Smooth muscle cell (in vitro differentiated cells): ENCODE measurements around the gene PACRG. TPM values are rescaled to one million over a fixed set of nuclear protein-coding genes. Genes with fewer than 3 reads are reported as not detected.
A peak's percentile ranks its signal among the peaks of the same experiment; 100 is the strongest.

Source experiments
- DNase-seq: peaks from one replicate; lab custom pipeline; 2025; ENCODE audit not compliant: unreplicated experiment; lab: John Stamatoyannopoulos, UW
- H2AFZ ChIP-seq: fragments of 200-600 bp; sonication (generic); 2 replicates; pipeline ENCODE4 v1.6.0; 2016; ENCODE audit warnings: antibody characterized with exemption, low read depth, mild to moderate bottlenecking
- H3F3A ChIP-seq: fragments of 200-600 bp; sonication (generic); 2 replicates; pipeline ENCODE4 v1.6.0; 2017; ENCODE audit warnings: antibody characterized with exemption, low read depth
- H3K27ac ChIP-seq: fragments of 200-600 bp; sonication (generic); 2 replicates; pipeline ENCODE4 v1.5.1; 2016; ENCODE audit warnings: low read depth, mild to moderate bottlenecking
- H3K27me3 ChIP-seq: fragments of 200-600 bp; sonication (generic); 2 replicates; pipeline ENCODE4 v1.6.1; 2016; ENCODE audit warnings: low read depth, mild to moderate bottlenecking
- H3K36me3 ChIP-seq: fragments of 200-600 bp; sonication (generic); 2 replicates; pipeline ENCODE4 v1.5.1; 2016; ENCODE audit warnings: low read depth
- H3K4me1 ChIP-seq: fragments of 200-600 bp; sonication (generic); 2 replicates; pipeline ENCODE4 v1.5.1; 2016; ENCODE audit warnings: low read depth
- H3K4me2 ChIP-seq: fragments of 200-600 bp; sonication (generic); 2 replicates; pipeline ENCODE4 v1.6.0; 2016; ENCODE audit warnings: mild to moderate bottlenecking
- H3K4me3 ChIP-seq: fragments of 200-600 bp; sonication (generic); 2 replicates; pipeline ENCODE4 v1.5.1; 2016; ENCODE audit warnings: mild to moderate bottlenecking
- H3K79me2 ChIP-seq: fragments of 200-600 bp; sonication (generic); 2 replicates; pipeline ENCODE4 v1.6.0; 2016; ENCODE audit warnings: low read depth, mild to moderate bottlenecking
- H3K9ac ChIP-seq: fragments of 200-600 bp; sonication (generic); 2 replicates; pipeline ENCODE4 v1.6.0; 2016; ENCODE audit warnings: low read depth
- H3K9me3 ChIP-seq: fragments of 200-600 bp; sonication (generic); replicated peaks from 2 replicates; pipeline ENCODE4 v1.5.1; 2016; ENCODE audit warnings: low read depth
- H4K20me1 ChIP-seq: fragments of 200-600 bp; sonication (generic); 2 replicates; pipeline ENCODE4 v1.6.0; 2016; ENCODE audit warnings: low read depth
- CTCF ChIP-seq: fragments of 200-600 bp; sonication (generic); IDR thresholded peaks from 2 replicates; pipeline ENCODE4 v1.5.1; 2017; ENCODE audit warnings: borderline replicate concordance, mild to moderate bottlenecking, antibody characterized with exemption; ENCODE audit not compliant: insufficient read depth, poor library complexity, severe bottlenecking
- WGBS: methylation state at CpG from one replicate; pipeline ENCODE4 v1.1.7; 2016; ENCODE audit warnings: low lambda C conversion rate; 5-methylcytosine and 5-hydroxymethylcytosine counted together
- polyA plus RNA-seq: library from polyadenylated mRNA; unstranded; fragments of >200 nt; fragmentation: Nextera tagmentation; extraction: Ambion mirVana; gene quantifications from 2 replicates; pipeline ENCODE4 v1.2.1, GENCODE V29; 2016
- total RNA-seq: library from RNA; depleted of rRNA; stranded (reverse); fragments of >200 nt; gene quantifications from 2 replicates; pipeline ENCODE4 v1.2.3, GENCODE V29; 2014

The PACRG gene
- total and polyA plus RNA-seq, 2 experiments from 2014 or later = not detected

DNA sequence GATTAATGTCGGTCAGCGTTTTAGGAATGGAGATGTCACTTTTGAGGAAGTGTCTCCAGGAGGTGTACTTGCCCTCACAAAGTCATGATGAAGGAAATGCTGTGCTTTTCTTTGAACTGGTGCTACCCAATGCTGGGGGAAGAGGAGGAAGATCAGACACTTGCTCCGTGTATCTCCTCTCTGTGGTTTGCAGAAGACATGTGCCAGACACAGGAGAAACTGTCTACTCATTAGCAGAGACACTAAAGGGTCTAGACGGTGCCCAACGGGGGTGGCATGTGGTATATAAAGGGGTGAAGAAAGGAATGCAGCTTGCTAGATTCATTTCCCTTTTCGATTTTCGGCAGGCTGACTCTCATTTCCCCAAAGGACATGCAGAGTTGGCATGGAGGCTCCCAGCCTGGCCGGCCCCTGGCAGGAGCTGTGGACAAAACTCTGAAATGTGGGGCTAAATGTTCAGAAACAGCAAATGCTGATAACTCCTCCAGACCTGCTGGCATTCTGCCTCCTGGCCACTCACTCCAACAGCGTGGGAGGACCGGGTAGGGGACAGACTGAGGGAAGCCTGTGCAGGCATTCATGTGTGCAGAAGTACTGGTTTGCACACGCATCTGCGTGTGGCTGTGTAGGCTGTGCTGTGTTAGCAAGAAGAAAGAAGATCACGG lies 627.1 kb downstream of the PACRG start:
- Histone ChIP-seq H4K20me1 (no peaks in the 10 kb centered on the region), H3K4me1 (peaks cover 11% of the 10 kb centered on the region), H3K9ac (no peak overlapping the region), H3K36me3 (no peaks in the 10 kb centered on the region), H3K27me3 (no peaks in the 10 kb centered on the region), H3K4me2 (peak overlapping the region; percentile 61), H3K9me3 (no peaks in the 10 kb centered on the region), H2AFZ (peak overlapping the region; percentile 18), H3K4me3 (no peak overlapping the region), H3K27ac (peak overlapping the region; percentile 64), H3F3A (peaks cover 5% of the 10 kb centered on the region), H3K79me2 (no peaks in the 10 kb centered on the region)
- 66% methylated on average over 13 of the region's 13 CpGs for WGBS
- no peak for TF ChIP-seq CTCF
- no peak for DNase-seq

DNA sequence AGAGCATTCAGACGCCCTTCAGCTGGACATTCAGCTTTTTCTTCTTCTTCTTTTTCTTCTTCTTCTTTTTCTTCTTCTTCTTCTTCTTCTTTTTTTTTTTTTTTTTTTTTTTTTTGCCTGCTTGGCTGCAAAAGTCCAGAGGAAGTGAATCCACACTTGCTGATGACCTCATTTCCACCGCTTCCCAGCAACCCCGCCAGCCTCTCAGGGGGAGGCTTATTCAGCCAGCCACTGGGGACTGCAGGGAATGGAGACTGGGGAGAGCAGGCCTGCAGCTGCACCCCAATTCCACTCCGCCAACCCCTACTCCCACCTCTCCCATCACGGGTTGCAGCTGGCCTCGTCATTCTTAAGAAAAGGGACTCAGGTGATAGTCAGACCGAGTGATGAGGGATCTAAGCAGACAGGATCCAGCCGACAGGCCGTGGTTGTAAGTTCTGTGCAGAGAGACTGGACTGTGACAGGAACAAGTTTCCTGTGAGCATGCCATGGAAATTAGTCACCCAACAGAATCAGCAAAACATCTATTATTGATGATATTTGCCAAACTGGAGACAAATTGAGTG lies 627.7 kb downstream of the PACRG start:
- Histone ChIP-seq H3K4me2 (peak overlapping the region; percentile 61), H3K27ac (peak overlapping the region; percentile 64), H2AFZ (peak overlapping the region; percentile 75), H3K79me2 (no peaks in the 10 kb centered on the region), H3K9me3 (no peaks in the 10 kb centered on the region), H3K4me1 (peaks cover 11% of the 10 kb centered on the region), H3K27me3 (no peaks in the 10 kb centered on the region), H3K9ac (no peak overlapping the region), H4K20me1 (no peaks in the 10 kb centered on the region), H3K36me3 (no peaks in the 10 kb centered on the region), H3F3A (peaks cover 5% of the 10 kb centered on the region), H3K4me3 (no peak overlapping the region)
- no peak for TF ChIP-seq CTCF
- DNase-seq = no peak
- WGBS = 50% methylated on average over 9 of the region's 9 CpGs

DNA sequence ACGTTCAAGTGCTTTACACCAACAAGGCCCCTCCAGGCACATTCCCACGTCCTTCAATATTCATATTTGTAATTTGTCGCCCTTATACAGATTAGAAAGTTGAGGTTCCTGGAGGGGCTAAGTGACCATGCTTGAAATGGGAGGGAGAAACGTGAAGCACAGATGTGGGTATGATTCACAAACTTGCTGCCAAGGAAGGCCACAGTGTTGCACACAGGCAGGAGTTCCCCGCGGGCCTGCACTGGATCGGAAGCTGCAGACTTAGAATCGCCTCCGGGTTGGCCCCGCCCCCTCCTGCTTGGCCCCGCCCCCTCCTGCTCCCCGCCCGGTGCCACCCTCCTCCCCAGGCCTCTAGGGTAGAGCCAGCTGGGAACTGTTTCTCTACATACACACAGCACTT lies 628.5 kb downstream of the PACRG start:
- Histone ChIP-seq H3K4me2 (peak overlapping the region; percentile 47), H2AFZ (peak overlapping the region; percentile 75)

More for the DNA sequence above, 628.5 kb downstream of the PACRG start:
- Histone ChIP-seq H3K27me3 (no peaks in the 10 kb centered on the region), H3K27ac (peak overlapping the region; percentile 64), H3K4me1 (peaks cover 11% of the 10 kb centered on the region), H3F3A (peaks cover 5% of the 10 kb centered on the region), H3K9me3 (no peaks in the 10 kb centered on the region), H3K4me3 (no peak overlapping the region), H3K9ac (no peak overlapping the region), H4K20me1 (no peaks in the 10 kb centered on the region), H3K36me3 (no peaks in the 10 kb centered on the region), H3K79me2 (no peaks in the 10 kb centered on the region)
- peak; percentile 7 for DNase-seq
- no peak for TF ChIP-seq CTCF
- WGBS = 55% methylated on average over 11 of the region's 13 CpGs
